GM19324 (cell line): ENCODE data around the gene SRGAP2.
"Not testable (repeated sequence)": the region's sequence is repeated elsewhere in the genome, so short reads cannot be mapped to it uniquely, and the experiment has no call there.

ENCODE experiments used
- ATAC-seq: cut with Tn5 transposase; IDR thresholded peaks from one replicate; pipeline ENCODE4 v1.9.1; 2021; ENCODE audit warnings: mild to moderate bottlenecking, moderate library complexity; ENCODE audit not compliant: unreplicated experiment, low FRiP score

The SRGAP2 gene

GRCh38 chr1:206204871-206205270, 1.5 kb downstream of the SRGAP2 start:
- ATAC-seq, result not testable (repeated sequence)

DNA sequence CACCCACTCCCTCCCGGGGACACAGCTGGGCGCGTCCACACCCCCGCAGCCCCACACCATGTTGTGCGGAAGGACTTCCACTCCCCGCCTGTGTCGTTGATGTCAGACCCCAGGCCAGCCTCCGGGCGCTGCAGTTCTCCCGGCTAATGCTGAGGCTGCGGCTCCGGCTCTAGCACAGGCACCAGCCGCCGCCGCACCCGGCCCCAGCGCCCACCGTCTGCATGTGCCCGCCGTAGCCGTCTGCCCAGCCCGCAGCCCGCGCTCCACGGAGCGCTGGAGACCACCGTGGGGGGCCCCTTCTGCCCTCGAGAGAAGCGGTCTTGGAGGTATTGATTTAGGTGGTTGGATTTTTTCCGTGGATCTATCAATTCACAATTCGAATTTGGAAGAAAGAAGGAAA, 2.2 kb downstream of the SRGAP2 start:
- not testable (repeated sequence) for ATAC-seq

DNA sequence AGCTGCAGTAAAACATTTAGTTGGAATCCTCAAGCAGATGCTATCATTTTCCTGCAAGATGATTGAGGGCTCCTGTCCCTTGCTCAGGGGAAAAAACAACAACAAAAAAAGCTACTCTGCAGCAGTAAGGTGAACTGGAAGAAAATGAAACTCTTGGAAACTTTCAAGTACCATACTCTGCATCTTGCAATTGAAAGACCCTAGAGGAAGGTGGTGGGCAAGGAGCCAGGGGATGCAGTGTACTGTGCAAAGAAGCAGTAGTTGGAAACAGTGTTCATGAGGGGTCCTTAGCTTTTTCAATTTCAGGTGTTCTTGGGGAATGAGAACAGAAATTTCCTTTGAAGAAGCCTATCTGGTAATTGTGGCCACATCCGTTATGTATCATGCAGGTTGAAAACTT, 7.5 kb downstream of the SRGAP2 start:
- not testable (repeated sequence) for ATAC-seq

GRCh38 chr1:206215600-206216392, 12.5 kb downstream of the SRGAP2 start:
- not testable (repeated sequence) for ATAC-seq

DNA sequence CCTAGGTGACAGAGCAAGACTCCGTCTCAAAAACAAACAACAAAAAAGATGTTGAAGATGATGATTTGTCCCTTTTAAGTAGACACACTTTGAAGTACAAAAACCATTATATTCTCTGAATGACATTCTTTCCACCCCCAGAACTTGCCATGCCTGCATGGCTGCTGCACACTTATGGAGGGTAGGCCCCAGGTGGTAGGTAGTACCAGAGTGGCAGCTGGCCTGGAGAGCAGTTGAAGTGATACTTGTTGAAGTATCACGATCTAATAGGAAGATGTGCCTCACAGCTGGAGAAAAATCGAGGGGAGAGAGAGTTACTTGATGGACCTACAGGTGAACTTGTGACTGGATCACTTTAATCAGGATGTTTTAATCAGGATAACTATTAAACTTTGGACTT, 14.9 kb downstream of the SRGAP2 start:
- not testable (repeated sequence) for ATAC-seq

DNA sequence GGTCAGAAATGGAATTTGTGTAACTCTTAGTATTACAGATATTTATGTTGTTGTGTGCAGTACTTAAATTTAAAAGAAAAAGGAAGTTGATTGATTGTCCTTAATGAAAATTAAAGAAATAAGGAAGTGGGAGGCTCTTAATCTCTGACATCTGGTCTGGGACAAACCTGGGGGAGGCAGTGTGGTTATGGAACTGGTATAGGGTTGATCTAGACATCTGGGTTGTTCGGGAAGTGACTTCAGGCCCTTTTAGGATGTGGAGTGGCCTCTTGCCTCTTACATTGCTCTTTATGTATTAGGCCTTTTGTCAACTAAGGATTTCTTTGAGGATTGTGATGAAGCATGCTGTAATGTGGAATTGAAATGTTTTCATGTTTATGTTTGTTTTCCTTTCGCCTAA, 15.4 kb downstream of the SRGAP2 start:
- not testable (repeated sequence) for ATAC-seq

DNA sequence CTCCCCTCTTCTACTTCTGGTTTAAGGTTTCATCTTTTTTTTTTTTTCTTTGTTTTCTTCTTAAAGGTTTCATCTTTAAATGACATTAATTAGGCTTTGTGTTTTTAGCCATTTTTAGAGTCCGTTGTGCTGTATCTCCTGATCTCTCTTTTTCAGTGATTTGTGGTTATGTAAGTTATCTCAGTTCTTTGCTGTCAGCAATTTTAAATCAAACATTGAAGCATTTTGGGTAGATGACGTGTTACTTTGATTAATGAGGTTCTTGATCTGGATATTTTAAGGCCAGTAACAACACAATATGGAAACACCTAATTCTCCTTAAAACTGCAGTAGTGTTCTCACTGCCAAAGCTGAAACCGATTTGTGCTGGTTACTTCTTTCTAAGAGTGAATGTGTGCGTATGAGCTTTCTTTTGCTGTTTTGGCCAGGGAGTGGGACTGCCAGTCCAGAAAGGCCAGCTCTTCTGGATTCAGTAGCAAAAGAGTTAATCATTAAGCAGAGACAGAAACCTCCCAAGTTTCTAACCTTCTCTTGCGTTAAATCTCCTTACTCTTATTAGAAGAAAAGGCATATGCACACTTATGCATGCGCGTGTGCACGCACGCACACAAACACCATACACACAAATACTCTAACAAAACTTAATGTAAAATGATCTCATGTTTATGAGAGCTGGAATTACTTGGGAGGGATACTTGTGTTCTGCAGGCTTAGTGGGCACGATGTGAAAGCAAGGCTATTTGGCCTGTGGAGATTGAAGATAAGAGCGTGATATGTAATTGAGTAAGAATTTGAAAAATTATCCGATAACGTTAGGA, 16.4 kb downstream of the SRGAP2 start:
- not testable (repeated sequence) for ATAC-seq

DNA sequence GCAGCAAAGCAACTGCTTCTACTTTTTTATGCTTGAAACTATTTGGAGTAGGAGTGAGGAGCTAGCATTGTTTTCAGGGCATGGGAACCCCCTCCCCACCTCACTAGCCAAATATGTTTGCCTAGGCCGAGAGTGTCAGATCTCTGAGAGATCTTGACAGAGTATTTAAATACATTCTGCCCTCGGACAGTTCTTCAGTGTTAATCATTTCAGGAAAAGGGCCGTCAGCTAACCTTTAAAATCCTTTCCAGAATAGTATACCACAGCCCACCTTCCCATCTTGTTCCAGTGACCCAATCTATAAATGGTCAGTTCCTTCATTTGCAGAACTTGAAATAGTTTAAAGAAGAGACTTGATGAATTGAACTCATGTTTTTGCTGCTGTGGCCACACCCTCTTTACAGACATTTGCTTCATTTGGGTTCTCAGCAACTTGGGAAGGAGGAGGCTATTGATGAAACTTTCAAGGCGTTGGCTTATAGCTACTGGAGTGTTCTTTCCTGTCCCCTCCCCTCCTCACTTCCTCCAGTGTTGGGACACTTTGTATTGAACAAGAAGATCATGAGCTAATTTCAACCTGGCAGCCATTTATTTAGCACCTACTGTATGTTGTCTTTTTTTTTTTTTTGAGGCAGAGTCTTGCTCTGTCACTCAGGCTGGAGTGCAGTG, 17.1 kb downstream of the SRGAP2 start:
- ATAC-seq, result not testable (repeated sequence)

GRCh38 chr1:206221585-206221984, 18.2 kb downstream of the SRGAP2 start:
- not testable (repeated sequence) for ATAC-seq

- ATAC-seq, result not testable (repeated sequence)
Measured at GRCh38 chr1:206224190-206224776, 20.9 kb downstream of the SRGAP2 start.

DNA sequence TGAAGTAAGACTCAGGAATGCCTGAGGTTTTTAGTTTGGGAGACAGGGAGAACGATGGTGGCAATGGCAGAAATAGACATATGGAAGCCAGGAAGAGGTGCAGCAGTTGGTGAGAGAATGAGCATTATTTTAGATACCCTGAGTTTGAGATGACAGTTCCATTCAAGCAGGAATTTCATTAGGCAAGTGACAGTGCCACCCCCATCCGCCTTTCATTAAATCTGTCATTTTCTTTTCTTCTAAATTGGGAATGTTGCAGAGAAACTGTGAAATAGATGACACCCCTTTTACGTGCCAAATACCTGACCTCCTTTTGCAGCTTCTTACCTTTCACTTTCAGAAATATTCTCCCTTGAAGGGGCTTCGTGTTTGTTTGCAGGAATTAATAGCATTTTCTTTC, 22.0 kb downstream of the SRGAP2 start:
- not testable (repeated sequence) for ATAC-seq

DNA sequence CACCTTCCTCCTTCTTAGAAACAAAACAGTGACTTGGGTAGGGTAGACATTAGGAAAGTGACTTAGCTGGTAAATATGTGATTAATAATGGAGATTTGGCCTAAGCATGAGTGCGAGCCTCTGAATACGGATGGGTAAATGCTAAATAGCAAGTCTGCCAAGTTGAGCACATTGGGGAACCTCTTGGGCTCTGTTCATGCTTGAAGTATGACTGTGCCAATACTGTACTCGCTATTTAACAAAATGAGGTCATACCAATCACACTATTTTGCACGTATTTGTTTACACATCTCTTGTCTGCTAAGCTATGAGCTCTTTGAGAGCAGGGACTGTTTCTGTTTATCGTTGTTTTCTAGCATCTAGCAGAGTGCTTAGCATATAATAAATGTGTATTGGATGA, 23.5 kb downstream of the SRGAP2 start:
- not testable (repeated sequence) for ATAC-seq

GRCh38 chr1:206229286-206229685, 25.9 kb downstream of the SRGAP2 start:
- not testable (repeated sequence) for ATAC-seq

GRCh38 chr1:206231989-206232388, 28.6 kb downstream of the SRGAP2 start:
- ATAC-seq, result not testable (repeated sequence)

DNA sequence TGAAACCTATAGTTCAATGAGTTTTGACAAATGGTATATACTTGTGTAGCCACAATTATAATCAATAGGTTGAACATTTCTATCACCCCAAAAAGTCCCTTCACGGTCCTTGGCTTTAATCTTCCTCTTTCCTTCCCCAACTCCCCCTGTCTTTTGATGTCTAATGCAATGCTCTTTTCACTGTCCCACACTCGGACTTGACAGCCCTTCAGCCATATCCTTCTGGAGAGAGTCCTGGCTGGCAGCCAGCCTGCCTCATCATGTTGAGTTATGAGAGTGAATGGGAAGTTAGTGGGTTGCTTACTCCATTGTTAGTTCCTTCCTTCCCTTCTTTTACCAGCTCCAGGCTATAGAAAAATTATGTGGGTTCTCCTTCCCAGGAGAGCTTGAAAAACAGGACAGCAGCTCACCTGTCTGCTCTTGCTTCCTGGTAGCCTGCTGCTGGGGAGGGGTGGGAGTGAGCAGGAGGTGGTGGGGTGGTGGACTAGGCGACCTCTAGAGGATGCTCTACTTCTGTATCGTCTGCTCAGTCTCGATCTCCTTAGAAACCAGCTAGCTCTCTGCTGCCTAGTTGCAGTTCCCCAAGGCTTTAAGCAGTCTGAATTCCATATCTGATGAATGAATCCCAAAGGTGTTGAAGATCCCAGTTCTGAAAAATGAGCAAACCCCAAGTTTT, 29.8 kb downstream of the SRGAP2 start:
- ATAC-seq, result peak; percentile 70

GRCh38 chr1:206234189-206234916, 31.0 kb downstream of the SRGAP2 start:
- not testable (repeated sequence) for ATAC-seq

DNA sequence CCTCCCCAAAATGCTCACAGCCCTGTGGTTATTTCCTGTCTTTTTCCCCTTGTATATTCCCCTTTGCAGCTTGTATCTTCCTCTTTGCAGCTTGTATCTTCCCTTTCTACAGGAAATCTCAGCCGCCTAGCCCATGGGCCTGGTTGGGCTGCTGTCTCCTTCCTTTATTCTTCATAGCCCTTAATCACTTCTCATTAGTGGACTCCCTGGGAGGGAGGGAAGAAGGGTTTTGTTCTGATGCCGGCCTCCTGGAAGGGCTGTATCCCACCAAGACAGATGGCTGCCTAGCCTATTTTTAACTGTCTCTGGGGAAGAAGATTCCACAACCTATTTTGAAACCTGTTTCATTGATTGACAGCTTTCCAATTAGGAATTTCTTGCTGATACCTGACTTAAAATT, 31.8 kb downstream of the SRGAP2 start:
- not testable (repeated sequence) for ATAC-seq

DNA sequence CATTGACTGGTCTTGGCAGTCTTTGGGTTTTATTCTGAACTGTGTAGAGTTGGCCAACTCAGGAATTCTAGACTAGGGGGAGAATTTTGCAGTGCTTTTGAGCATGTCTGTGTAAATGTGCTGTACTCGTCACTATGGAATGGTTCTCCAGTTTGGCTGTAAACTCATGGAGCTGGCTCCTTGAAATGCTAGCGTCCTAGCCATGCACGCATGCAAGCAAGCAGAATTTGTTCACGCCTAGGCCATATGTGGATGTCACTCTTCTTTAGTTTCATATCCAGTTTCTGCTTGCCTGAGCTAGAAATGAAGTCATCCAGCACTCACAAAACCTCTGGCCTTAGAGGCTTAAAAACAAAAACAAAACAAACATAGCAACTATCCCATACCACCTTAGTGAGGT, 36.9 kb downstream of the SRGAP2 start:
- not testable (repeated sequence) for ATAC-seq

DNA sequence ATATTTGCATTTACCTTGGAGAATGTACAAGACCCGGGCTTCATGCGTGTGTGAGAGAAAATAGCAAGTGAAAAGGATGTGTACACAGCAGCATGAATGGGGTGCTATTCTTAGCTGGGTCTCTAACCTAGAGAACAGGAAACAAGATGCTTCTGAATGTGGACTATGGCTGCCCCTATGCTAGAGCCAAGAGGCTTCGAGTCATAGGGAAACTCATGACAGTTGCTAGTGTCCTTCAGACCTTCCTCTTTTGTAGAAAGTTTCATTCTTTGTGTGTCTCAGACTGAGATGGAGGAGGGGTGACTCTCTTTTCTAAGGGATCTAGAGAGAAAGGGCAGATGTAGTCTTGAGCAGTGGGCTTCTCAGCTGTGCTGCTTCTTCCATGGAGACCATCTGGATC, 40.0 kb downstream of the SRGAP2 start:
- ATAC-seq, result peak; percentile 96
